ENCODE measurements around the gene GPR39.

GRCh38 chr2:132430895-132431294, 14.3 kb downstream of the GPR39 start:
- TF ChIP-seq CTCF (IDR thresholded peaks at IDR 0.05; ENCODE audit: low read length) (no peak), EZH2 (optimal IDR thresholded peaks at IDR 0.05; ENCODE audit: low read depth, low read length) (no peak)
